ENCODE data around the gene PSD2.

DNA sequence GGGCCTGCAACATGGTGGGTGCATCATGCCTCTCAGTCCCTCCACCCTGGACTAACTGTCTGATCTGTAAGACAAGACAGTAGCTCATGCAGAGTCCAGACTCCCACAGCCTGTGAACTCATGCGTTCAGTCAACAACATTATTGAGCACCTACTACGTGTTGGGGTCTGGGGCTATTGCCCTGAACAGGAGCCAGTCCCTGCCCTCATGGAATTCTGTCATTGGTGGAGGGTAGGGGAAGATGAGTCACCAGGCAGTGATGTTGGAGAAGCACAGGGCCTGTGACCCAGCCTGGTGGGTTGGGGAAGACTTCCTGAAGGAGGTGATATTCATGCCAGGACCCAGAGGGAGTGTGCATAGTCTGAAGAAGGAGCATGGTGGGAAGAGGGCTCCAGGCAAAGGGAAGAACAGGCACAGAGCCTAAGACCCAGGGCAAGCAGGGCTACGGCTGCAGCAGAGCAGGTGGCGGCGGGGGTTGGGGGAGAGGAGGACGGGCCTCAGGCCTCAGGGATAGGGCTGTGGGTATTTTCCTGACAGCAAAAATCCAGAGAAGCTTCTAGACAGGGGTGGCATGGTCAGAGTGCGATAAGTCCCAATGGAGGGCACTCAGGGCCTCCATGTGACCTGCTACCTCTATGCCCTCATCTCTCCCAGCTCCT is 26.7 kb upstream of the PSD2 start:
- TF ChIP-seq, protein P1, sequence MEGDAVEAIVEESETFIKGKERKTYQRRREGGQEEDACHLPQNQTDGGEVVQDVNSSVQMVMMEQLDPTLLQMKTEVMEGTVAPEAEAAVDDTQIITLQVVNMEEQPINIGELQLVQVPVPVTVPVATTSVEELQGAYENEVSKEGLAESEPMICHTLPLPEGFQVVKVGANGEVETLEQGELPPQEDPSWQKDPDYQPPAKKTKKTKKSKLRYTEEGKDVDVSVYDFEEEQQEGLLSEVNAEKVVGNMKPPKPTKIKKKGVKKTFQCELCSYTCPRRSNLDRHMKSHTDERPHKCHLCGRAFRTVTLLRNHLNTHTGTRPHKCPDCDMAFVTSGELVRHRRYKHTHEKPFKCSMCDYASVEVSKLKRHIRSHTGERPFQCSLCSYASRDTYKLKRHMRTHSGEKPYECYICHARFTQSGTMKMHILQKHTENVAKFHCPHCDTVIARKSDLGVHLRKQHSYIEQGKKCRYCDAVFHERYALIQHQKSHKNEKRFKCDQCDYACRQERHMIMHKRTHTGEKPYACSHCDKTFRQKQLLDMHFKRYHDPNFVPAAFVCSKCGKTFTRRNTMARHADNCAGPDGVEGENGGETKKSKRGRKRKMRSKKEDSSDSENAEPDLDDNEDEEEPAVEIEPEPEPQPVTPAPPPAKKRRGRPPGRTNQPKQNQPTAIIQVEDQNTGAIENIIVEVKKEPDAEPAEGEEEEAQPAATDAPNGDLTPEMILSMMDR (IDR thresholded peaks at IDR 0.05; ENCODE audit: low read depth, low read length, poor library complexity, severe bottlenecking) = no peak
- no peak for TF ChIP-seq EZH2phosphoT487 (IDR thresholded peaks at IDR 0.05; ENCODE audit: borderline replicate concordance, low read length)
